Stomach (tissue), 4 donors: ENCODE data around the gene DIRAS3.

Experiments used
- CTCF ChIP-seq, 7 experiments: fragments of 450-650 bp in 4 of 7; fragments of 200-600 bp in 3 of 7; sonication (generic) in 3 of 7; IDR thresholded peaks; one replicate each; pipeline ENCODE4 v1.5.1; 2016 to 2019; ENCODE audit warnings: antibody characterized with exemption in 7 of 7, control low read depth in 2 of 7, mild to moderate bottlenecking in 1 of 7
- EP300 ChIP-seq: sonication (generic); formaldehyde crosslinking; IDR thresholded peaks from one replicate; pipeline ENCODE4 v1.6.1; 2017; ENCODE audit warnings: antibody characterized with exemption
- POLR2A ChIP-seq, 4 donors: fragments of 450-650 bp; IDR thresholded peaks; one replicate each; pipeline ENCODE4 v1.6.1; 2016; ENCODE audit warnings: antibody characterized with exemption in 4 of 4, control low read depth in 2 of 4, mild to moderate bottlenecking in 1 of 4, moderate library complexity in 1 of 4
- POLR2AphosphoS5 ChIP-seq, 3 donors: sonication (generic); formaldehyde crosslinking; IDR thresholded peaks; one replicate each; pipeline ENCODE4 v1.6.1; 2016; ENCODE audit warnings: antibody characterized with exemption in 3 of 3

GRCh38 chr1:68085752-68086151, 35.3 kb upstream of the DIRAS3 start:
- no peak for TF ChIP-seq POLR2A (IDR thresholded peaks at IDR 0.05)
- TF ChIP-seq EP300 = no peak
- no peak for TF ChIP-seq CTCF (IDR thresholded peaks at IDR 0.05)
- no peak for TF ChIP-seq POLR2AphosphoS5 (IDR thresholded peaks at IDR 0.05)
